ENCODE measurements around the gene SP3.
A peak's percentile ranks its signal among the peaks of the same experiment; 100 is the strongest.

Gene SP3

DNA sequence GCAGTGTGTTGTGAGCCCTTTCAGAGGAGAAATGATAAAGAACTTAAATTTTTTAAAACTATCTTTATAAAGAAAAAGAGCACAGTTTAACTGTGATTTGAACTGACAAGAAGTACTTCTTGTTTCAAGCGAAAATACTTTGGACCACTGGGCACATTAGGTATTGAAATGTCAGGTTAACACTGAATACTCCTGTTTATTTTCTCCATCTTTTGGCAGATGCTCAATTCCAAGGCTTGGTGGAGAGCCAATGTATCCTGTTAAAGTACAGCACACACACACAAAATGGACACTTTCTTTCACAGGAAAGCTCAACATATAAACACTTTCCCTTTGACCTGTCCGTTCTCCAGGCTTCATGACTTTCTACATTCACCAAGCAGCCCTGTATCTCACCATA lies 32.6 kb upstream of the SP3 start:
- Histone ChIP-seq H3K4me3 (ENCODE audit: low read length) (no peak overlapping the region), H3K9me2 (replicated peaks; ENCODE audit: control insufficient read depth, low read length) (no peaks in the 10 kb centered on the region), H3K9me3 (ENCODE audit: control insufficient read depth, insufficient read depth, low read length) (no peaks in the 10 kb centered on the region), H4K20me1 (ENCODE audit: control insufficient read depth, insufficient read depth, low read depth, low read length) (no peaks in the 10 kb centered on the region), H3K27me3 (ENCODE audit: control insufficient read depth, low read length) (no peaks in the 10 kb centered on the region), H3K4me1 (ENCODE audit: control insufficient read depth, low read length) (peaks cover 19% of the 10 kb centered on the region), H3K4me2 (ENCODE audit: low read length) (0 out of 2 replicates have a peak overlapping the region, but pooled peaks have one; percentile 38), H3K36me3 (ENCODE audit: control insufficient read depth, low read length) (no peaks in the 10 kb centered on the region), H3K27ac (ENCODE audit: low read depth, low read length) (no peak overlapping the region), H3K79me2 (ENCODE audit: control insufficient read depth, low read length) (no peaks in the 10 kb centered on the region), H3F3A (ENCODE audit: control insufficient read depth, insufficient read depth) (peaks cover 2% of the 10 kb centered on the region; the same call in 1 of the 2 replicates)
- TF ChIP-seq, protein P1, sequence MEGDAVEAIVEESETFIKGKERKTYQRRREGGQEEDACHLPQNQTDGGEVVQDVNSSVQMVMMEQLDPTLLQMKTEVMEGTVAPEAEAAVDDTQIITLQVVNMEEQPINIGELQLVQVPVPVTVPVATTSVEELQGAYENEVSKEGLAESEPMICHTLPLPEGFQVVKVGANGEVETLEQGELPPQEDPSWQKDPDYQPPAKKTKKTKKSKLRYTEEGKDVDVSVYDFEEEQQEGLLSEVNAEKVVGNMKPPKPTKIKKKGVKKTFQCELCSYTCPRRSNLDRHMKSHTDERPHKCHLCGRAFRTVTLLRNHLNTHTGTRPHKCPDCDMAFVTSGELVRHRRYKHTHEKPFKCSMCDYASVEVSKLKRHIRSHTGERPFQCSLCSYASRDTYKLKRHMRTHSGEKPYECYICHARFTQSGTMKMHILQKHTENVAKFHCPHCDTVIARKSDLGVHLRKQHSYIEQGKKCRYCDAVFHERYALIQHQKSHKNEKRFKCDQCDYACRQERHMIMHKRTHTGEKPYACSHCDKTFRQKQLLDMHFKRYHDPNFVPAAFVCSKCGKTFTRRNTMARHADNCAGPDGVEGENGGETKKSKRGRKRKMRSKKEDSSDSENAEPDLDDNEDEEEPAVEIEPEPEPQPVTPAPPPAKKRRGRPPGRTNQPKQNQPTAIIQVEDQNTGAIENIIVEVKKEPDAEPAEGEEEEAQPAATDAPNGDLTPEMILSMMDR (IDR thresholded peaks at IDR 0.05; ENCODE audit: low read depth, low read length, poor library complexity, severe bottlenecking) = no peak
- no peak for TF ChIP-seq EZH2phosphoT487 (IDR thresholded peaks at IDR 0.05; ENCODE audit: borderline replicate concordance, low read length)

- H3K9me2 ChIP-seq (replicated peaks; ENCODE audit: control insufficient read depth, low read length) = no peaks in the 10 kb centered on the region
- no peaks in the 10 kb centered on the region for H3K9me3 ChIP-seq (ENCODE audit: control insufficient read depth, insufficient read depth, low read length)
- H3K27me3 ChIP-seq (ENCODE audit: control insufficient read depth, low read length) = no peaks in the 10 kb centered on the region
- TF ChIP-seq EZH2phosphoT487 (IDR thresholded peaks at IDR 0.05; ENCODE audit: borderline replicate concordance, low read length) = no peak
- TF ChIP-seq, protein P1 (IDR thresholded peaks at IDR 0.05; ENCODE audit: low read depth, low read length, poor library complexity, severe bottlenecking) = no peak
- H3K4me3 ChIP-seq (ENCODE audit: low read length) = no peak overlapping the region
- H3F3A ChIP-seq (ENCODE audit: control insufficient read depth, insufficient read depth) = peaks cover 2% of the 10 kb centered on the region; the same call in 1 of the 2 replicates
- H3K4me1 ChIP-seq (ENCODE audit: control insufficient read depth, low read length) = peaks cover 19% of the 10 kb centered on the region
- H3K36me3 ChIP-seq (ENCODE audit: control insufficient read depth, low read length) = no peaks in the 10 kb centered on the region
- no peaks in the 10 kb centered on the region for H4K20me1 ChIP-seq (ENCODE audit: control insufficient read depth, insufficient read depth, low read depth, low read length)
- H3K27ac ChIP-seq (ENCODE audit: low read depth, low read length) = no peak overlapping the region
- H3K79me2 ChIP-seq (ENCODE audit: control insufficient read depth, low read length) = no peaks in the 10 kb centered on the region
- peak overlapping the region; percentile 38 for H3K4me2 ChIP-seq (ENCODE audit: low read length)
Observed at GRCh38 chr2:173997269-173997668, 32.1 kb upstream of the SP3 start.

GRCh38 chr2:173996766-173997165 lies 31.6 kb upstream of the SP3 start:
- H3K79me2 ChIP-seq (ENCODE audit: control insufficient read depth, low read length) = no peaks in the 10 kb centered on the region

More at GRCh38 chr2:173996766-173997165, 31.6 kb upstream of the SP3 start:
- TF ChIP-seq, protein P1 (IDR thresholded peaks at IDR 0.05; ENCODE audit: low read depth, low read length, poor library complexity, severe bottlenecking) = no peak
- no peak for TF ChIP-seq EZH2phosphoT487 (IDR thresholded peaks at IDR 0.05; ENCODE audit: borderline replicate concordance, low read length)
- Histone ChIP-seq H3K4me1 (ENCODE audit: control insufficient read depth, low read length) (peaks cover 19% of the 10 kb centered on the region), H3F3A (ENCODE audit: control insufficient read depth, insufficient read depth) (peaks cover 2% of the 10 kb centered on the region; the same call in 1 of the 2 replicates), H3K9me2 (replicated peaks; ENCODE audit: control insufficient read depth, low read length) (no peaks in the 10 kb centered on the region), H3K27me3 (ENCODE audit: control insufficient read depth, low read length) (no peaks in the 10 kb centered on the region), H3K4me2 (ENCODE audit: low read length) (peak overlapping the region; percentile 38), H3K9me3 (ENCODE audit: control insufficient read depth, insufficient read depth, low read length) (no peaks in the 10 kb centered on the region), H4K20me1 (ENCODE audit: control insufficient read depth, insufficient read depth, low read depth, low read length) (no peaks in the 10 kb centered on the region), H3K36me3 (ENCODE audit: control insufficient read depth, low read length) (no peaks in the 10 kb centered on the region), H3K4me3 (ENCODE audit: low read length) (no peak overlapping the region), H3K27ac (ENCODE audit: low read depth, low read length) (no peak overlapping the region)
